ENCODE measurements around the gene KRT10. TPM values are rescaled to one million over a fixed set of nuclear protein-coding genes. Genes with fewer than 3 reads are reported as not detected.
"Not testable (repeated sequence)": the region's sequence is repeated elsewhere in the genome, so short reads cannot be mapped to it uniquely, and the experiment has no call there.

KRT10 gene
- total RNA-seq, 4 donors from 2014 or later: 2.2 to 12.7 (median 11.7) TPM; not detected in 1

- H3K9me3 ChIP-seq: no peaks in the 10 kb centered on the region
- no peak for DNase-seq
- peaks cover 34% of the 10 kb centered on the region for H3K27me3 ChIP-seq
- no peak overlapping the region for H3K4me3 ChIP-seq
- H3K4me1 ChIP-seq: peaks cover 0 to 18% (median 5%) of the 10 kb centered on the region in 4 donors
- intact Hi-C loops (cut with DNase I; ENCODE audit: low total_unique reads): no loop called here
- WGBS, 2 donors (ENCODE audit: low coverage in 1 of 2): 95 to 100% methylated on average over 2 to 3 of the region's 3 CpGs
- no peak for TF ChIP-seq POLR2AphosphoS5 (IDR thresholded peaks at IDR 0.05)
- TF ChIP-seq EP300 (IDR thresholded peaks at IDR 0.05; ENCODE audit: low read depth): no peak
- TF ChIP-seq POLR2A (IDR thresholded peaks at IDR 0.05): no peak
- TF ChIP-seq CTCF (IDR thresholded peaks at IDR 0.05): no peak
- H3K27ac ChIP-seq: no peak overlapping the region
- in situ Hi-C loops (cut with MboI; ENCODE audit: low pct_ligation_motif_present in 1 of 4, low pct_unique_long_range_greater_than_20kb in 1 of 4, low sequenced_read_pairs in 3 of 4): loop anchor here in 3 of 4 donors (25.0 kb wide), 2 partner anchors 521 to 846 kb away; no protein-coding TSS in a partner anchor
- H3K36me3 ChIP-seq: peaks cover 0 to 10% (median 0%) of the 10 kb centered on the region in 4 donors
Measured at GRCh38 chr17:40816569-40816968, 5.8 kb downstream of the KRT10 start.

GRCh38 chr17:40815381-40815780, 7.0 kb downstream of the KRT10 start:
- Histone ChIP-seq H3K4me1 (peaks cover 0 to 18% (median 5%) of the 10 kb centered on the region in 4 donors), H3K9me3 (no peaks in the 10 kb centered on the region), H3K36me3 (peaks cover 0 to 10% (median 0%) of the 10 kb centered on the region in 4 donors), H3K4me3 (no peak overlapping the region), H3K27ac (no peak overlapping the region), H3K27me3 (peaks cover 46% of the 10 kb centered on the region)
- TF ChIP-seq EP300 (IDR thresholded peaks at IDR 0.05; ENCODE audit: low read depth) (no peak), CTCF (IDR thresholded peaks at IDR 0.05) (no peak), POLR2AphosphoS5 (IDR thresholded peaks at IDR 0.05) (no peak), POLR2A (IDR thresholded peaks at IDR 0.05) (no peak)
- in situ Hi-C loops (cut with MboI; ENCODE audit: low pct_ligation_motif_present in 1 of 4, low pct_unique_long_range_greater_than_20kb in 1 of 4, low sequenced_read_pairs in 3 of 4) (loop anchor here in 3 of 4 donors (25.0 kb wide), 2 partner anchors 522 to 847 kb away; no protein-coding TSS in a partner anchor), intact Hi-C loops (cut with DNase I; ENCODE audit: low total_unique reads) (no loop called here)
- DNase-seq: no peak
- WGBS, 2 donors (ENCODE audit: low coverage in 1 of 2): 94 to 100% methylated on average over 1 of the region's 1 CpG

GRCh38 chr17:40814657-40815056, 7.8 kb downstream of the KRT10 start:
- H3K36me3 ChIP-seq; DNase-seq; H3K4me3 ChIP-seq; H3K9me3 ChIP-seq; H3K27ac ChIP-seq; intact Hi-C loops (cut with DNase I; ENCODE audit: low total_unique reads): not testable (repeated sequence)
- H3K4me1 ChIP-seq: peaks cover 0 to 15% (median 5%) of the 10 kb centered on the region in 4 donors
- H3K27me3 ChIP-seq: peaks cover 53% of the 10 kb centered on the region
- in situ Hi-C loops (cut with MboI; ENCODE audit: low pct_ligation_motif_present in 1 of 4, low pct_unique_long_range_greater_than_20kb in 1 of 4, low sequenced_read_pairs in 3 of 4): loop anchor here in 3 of 4 donors (25.0 kb wide), 2 partner anchors 523 to 848 kb away; no protein-coding TSS in a partner anchor
- WGBS, 2 donors (ENCODE audit: low coverage in 1 of 2): 75 to 83% methylated on average over 2 to 3 of the region's 3 CpGs

GRCh38 chr17:40813804-40814203, 8.6 kb downstream of the KRT10 start:
- in situ Hi-C loops (cut with MboI; ENCODE audit: low pct_ligation_motif_present in 1 of 4, low pct_unique_long_range_greater_than_20kb in 1 of 4, low sequenced_read_pairs in 3 of 4): loop anchor here in 3 of 4 donors (25.0 kb wide), 2 partner anchors 523 to 848 kb away; no protein-coding TSS in a partner anchor
- no peak for DNase-seq
- intact Hi-C loops (cut with DNase I; ENCODE audit: low total_unique reads): no loop called here
- WGBS, 2 donors (ENCODE audit: low coverage in 1 of 2): 64 to 68% methylated on average over 4 of the region's 4 CpGs
- TF ChIP-seq EP300 (IDR thresholded peaks at IDR 0.05; ENCODE audit: low read depth): no peak
- TF ChIP-seq POLR2AphosphoS5 (IDR thresholded peaks at IDR 0.05): no peak
- TF ChIP-seq POLR2A (IDR thresholded peaks at IDR 0.05): no peak
- TF ChIP-seq CTCF (IDR thresholded peaks at IDR 0.05): no peak
- Histone ChIP-seq H3K4me1 (peaks cover 0 to 9% (median 5%) of the 10 kb centered on the region in 4 donors), H3K4me3 (no peak overlapping the region), H3K9me3 (no peaks in the 10 kb centered on the region), H3K27me3 (peaks cover 61% of the 10 kb centered on the region), H3K27ac (no peak overlapping the region), H3K36me3 (peaks cover 0 to 10% (median 0%) of the 10 kb centered on the region in 4 donors)
